ENCODE measurements around the gene HOXB6.

Gene HOXB6

DNA sequence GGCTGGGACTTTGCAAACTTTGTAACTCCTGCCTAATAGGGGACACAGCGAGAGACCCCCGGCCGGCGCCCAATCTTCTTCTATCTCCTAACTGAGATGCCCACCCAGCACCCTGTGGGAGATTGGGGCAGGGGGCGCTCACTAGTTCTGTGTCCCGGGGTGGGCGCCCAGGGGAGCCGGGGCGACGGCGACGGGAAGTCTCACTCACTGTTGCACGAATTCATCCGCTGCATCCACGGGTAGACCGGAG is 7.3 kb downstream of the HOXB6 start:
- Histone ChIP-seq H3K4me3 (ENCODE audit: control insufficient read depth in 1 of 7, extremely low read depth in 1 of 7, insufficient read depth in 4 of 7, low read depth in 2 of 7, low read length in 6 of 7) (peak overlapping the region; percentile 53 to 82 (median 71)), H3K36me3 (ENCODE audit: control insufficient read depth in 4 of 4, insufficient read depth in 4 of 4, low read length in 3 of 4) (peaks cover 0 to 3% (median 0%) of the 10 kb centered on the region in 4 experiments), H3K27ac (ENCODE audit: insufficient read depth in 1 of 2, low read depth in 1 of 2, low read length in 2 of 2, poor library complexity in 1 of 2, severe bottlenecking in 2 of 2) (no peak overlapping the region), H3K27me3 (replicated peaks in 2 of 5; ENCODE audit: control insufficient read depth in 4 of 5, insufficient read depth in 5 of 5, low read length in 4 of 5) (peaks cover 0 to 45% (median 21%) of the 10 kb centered on the region in 5 experiments), H3K9me3 (ENCODE audit: control extremely low read depth in 1 of 5, control insufficient read depth in 4 of 5, insufficient read depth in 2 of 5, low read depth in 1 of 5, low read length in 4 of 5) (no peaks in the 10 kb centered on the region), H3K4me1 (ENCODE audit: control extremely low read depth in 1 of 4, control insufficient read depth in 4 of 4, insufficient read depth in 4 of 4, low read length in 3 of 4) (peaks cover 2 to 65% (median 43%) of the 10 kb centered on the region in 4 experiments)
- ChIA-PET CTCF (interaction anchor here (1.7 kb wide), 1 partner anchor 9 kb away, joined by 5 read pairs; no protein-coding TSS in a partner anchor), POLR2A (interaction anchor here (2.2 kb wide), 1 partner anchor 10 kb away, joined by 7 read pairs; no protein-coding TSS in a partner anchor)
- no peak for DNase-seq
- WGBS (ENCODE audit: insufficient coverage), result 0% methylated on average over 12 of the region's 16 CpGs

DNA sequence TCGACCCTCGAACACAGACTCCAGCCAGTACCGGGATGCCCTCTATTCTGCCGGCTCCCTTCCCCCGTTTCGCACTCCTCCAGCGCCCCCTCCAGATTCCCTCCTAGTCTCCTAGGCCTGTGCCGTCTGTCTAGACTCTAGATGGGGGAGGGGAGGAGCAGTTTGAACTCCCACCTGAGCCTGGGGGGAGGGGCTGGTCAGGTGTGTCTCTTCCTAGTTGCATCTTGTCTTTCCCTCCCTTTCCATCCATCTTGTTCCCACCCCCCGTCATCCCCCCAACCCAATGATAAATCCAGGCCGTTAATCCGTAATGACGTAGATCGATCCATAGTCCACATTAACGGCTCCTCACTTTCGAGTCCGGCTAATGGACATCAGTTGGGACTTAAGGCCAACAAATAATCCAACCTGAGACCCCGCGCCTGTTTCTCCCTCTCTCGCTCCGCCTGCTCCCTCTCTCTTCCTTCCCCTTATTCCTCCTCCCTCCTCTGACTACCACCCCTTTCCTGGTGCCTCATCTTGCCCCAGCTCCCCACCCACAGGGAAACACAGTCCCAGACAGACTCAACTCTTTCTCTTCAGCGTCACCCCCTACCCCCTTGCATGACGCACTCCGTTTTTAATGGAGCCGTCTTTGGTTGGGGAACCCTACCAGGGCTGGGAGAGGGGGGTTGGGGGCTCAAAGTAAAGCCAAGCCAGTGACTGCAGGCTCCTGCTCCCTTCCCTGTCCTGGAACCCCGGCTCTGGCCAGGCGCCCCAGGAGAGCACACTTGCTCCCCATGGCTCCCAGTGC is 7.9 kb downstream of the HOXB6 start:
- 2% methylated on average over 15 of the region's 26 CpGs for WGBS (ENCODE audit: insufficient coverage)
- ChIA-PET POLR2A (interaction anchor here (1.2 to 2.2 kb wide), 2 partner anchors 9 to 17 kb away, joined by 3 to 7 read pairs; no protein-coding TSS in a partner anchor), CTCF (interaction anchor here (0.8 to 1.0 kb wide), 3 partner anchors 20 to 286 kb away, joined by 3 to 4 read pairs (median 3); no protein-coding TSS in a partner anchor)
- peak overlapping the region; percentile 53 to 82 (median 71) for H3K4me3 ChIP-seq (ENCODE audit: control insufficient read depth in 1 of 7, extremely low read depth in 1 of 7, insufficient read depth in 4 of 7, low read depth in 2 of 7, low read length in 6 of 7)
- H3K27me3 ChIP-seq (replicated peaks in 2 of 5; ENCODE audit: control insufficient read depth in 4 of 5, insufficient read depth in 5 of 5, low read length in 4 of 5), result peaks cover 0 to 43% (median 19%) of the 10 kb centered on the region in 5 experiments
- H3K36me3 ChIP-seq (ENCODE audit: control insufficient read depth in 4 of 4, insufficient read depth in 4 of 4, low read length in 3 of 4), result peaks cover 0 to 3% (median 0%) of the 10 kb centered on the region in 4 experiments
- H3K27ac ChIP-seq (ENCODE audit: insufficient read depth in 1 of 2, low read depth in 1 of 2, low read length in 2 of 2, poor library complexity in 1 of 2, severe bottlenecking in 2 of 2), result no peak overlapping the region
- no peaks in the 10 kb centered on the region for H3K9me3 ChIP-seq (ENCODE audit: control extremely low read depth in 1 of 5, control insufficient read depth in 4 of 5, insufficient read depth in 2 of 5, low read depth in 1 of 5, low read length in 4 of 5)
- peaks cover 2 to 65% (median 46%) of the 10 kb centered on the region in 4 experiments for H3K4me1 ChIP-seq (ENCODE audit: control extremely low read depth in 1 of 4, control insufficient read depth in 4 of 4, insufficient read depth in 4 of 4, low read length in 3 of 4)
- DNase-seq, result peak in 2 of 3 donors; percentile 58 to 67

GRCh38 chr17:48596000-48596734 is 8.6 kb downstream of the HOXB6 start:
- H3K4me1 ChIP-seq (ENCODE audit: control extremely low read depth in 1 of 4, control insufficient read depth in 4 of 4, insufficient read depth in 4 of 4, low read length in 3 of 4), result peaks cover 2 to 65% (median 46%) of the 10 kb centered on the region in 4 experiments
- peaks cover 0 to 44% (median 13%) of the 10 kb centered on the region in 5 experiments for H3K27me3 ChIP-seq (replicated peaks in 2 of 5; ENCODE audit: control insufficient read depth in 4 of 5, insufficient read depth in 5 of 5, low read length in 4 of 5)
- H3K27ac ChIP-seq (ENCODE audit: insufficient read depth in 1 of 2, low read depth in 1 of 2, low read length in 2 of 2, poor library complexity in 1 of 2, severe bottlenecking in 2 of 2), result no peak overlapping the region
- 12% methylated on average over 45 of the region's 54 CpGs for WGBS (ENCODE audit: insufficient coverage)
- POLR2A ChIA-PET, result interaction anchor here (1.2 to 2.2 kb wide), 2 partner anchors 8 to 18 kb away, joined by 3 to 7 read pairs; no protein-coding TSS in a partner anchor
- peaks cover 0 to 3% (median 0%) of the 10 kb centered on the region in 4 experiments for H3K36me3 ChIP-seq (ENCODE audit: control insufficient read depth in 4 of 4, insufficient read depth in 4 of 4, low read length in 3 of 4)
- peak in 2 of 3 donors; percentile 66 to 75 for DNase-seq
- no peaks in the 10 kb centered on the region for H3K9me3 ChIP-seq (ENCODE audit: control extremely low read depth in 1 of 5, control insufficient read depth in 4 of 5, insufficient read depth in 2 of 5, low read depth in 1 of 5, low read length in 4 of 5)
- CTCF ChIA-PET, result interaction anchor here (0.8 to 1.0 kb wide), 4 partner anchors 9 to 285 kb away, joined by 3 to 4 read pairs (median 3); no protein-coding TSS in a partner anchor
- H3K4me3 ChIP-seq (ENCODE audit: control insufficient read depth in 1 of 7, extremely low read depth in 1 of 7, insufficient read depth in 4 of 7, low read depth in 2 of 7, low read length in 6 of 7), result peak overlapping the region in 5 of 7 experiments; percentile 53 to 82 (median 78)

- Histone ChIP-seq H3K36me3 (ENCODE audit: control insufficient read depth in 4 of 4, insufficient read depth in 4 of 4, low read length in 3 of 4) (peaks cover 0 to 3% (median 0%) of the 10 kb centered on the region in 4 experiments), H3K27ac (ENCODE audit: insufficient read depth in 1 of 2, low read depth in 1 of 2, low read length in 2 of 2, poor library complexity in 1 of 2, severe bottlenecking in 2 of 2) (no peak overlapping the region), H3K27me3 (replicated peaks in 2 of 5; ENCODE audit: control insufficient read depth in 4 of 5, insufficient read depth in 5 of 5, low read length in 4 of 5) (peaks cover 0 to 40% (median 11%) of the 10 kb centered on the region in 5 experiments), H3K4me1 (ENCODE audit: control extremely low read depth in 1 of 4, control insufficient read depth in 4 of 4, insufficient read depth in 4 of 4, low read length in 3 of 4) (peaks cover 2 to 72% (median 50%) of the 10 kb centered on the region in 4 experiments), H3K4me3 (ENCODE audit: control insufficient read depth in 1 of 7, extremely low read depth in 1 of 7, insufficient read depth in 4 of 7, low read depth in 2 of 7, low read length in 6 of 7) (peak overlapping the region in 3 of 7 experiments; percentile 78 to 82 (median 80)), H3K9me3 (ENCODE audit: control extremely low read depth in 1 of 5, control insufficient read depth in 4 of 5, insufficient read depth in 2 of 5, low read depth in 1 of 5, low read length in 4 of 5) (no peaks in the 10 kb centered on the region)
- DNase-seq, result no peak
- 92% methylated on average over 14 of the region's 25 CpGs for WGBS (ENCODE audit: insufficient coverage)
- CTCF ChIA-PET, result interaction anchor here (0.6 to 4.3 kb wide), 6 partner anchors 8 to 260 kb away, joined by 3 to 31 read pairs (median 4); no protein-coding TSS in a partner anchor
- POLR2A ChIA-PET, result interaction anchor here (2.2 kb wide), 1 partner anchor 8 kb away, joined by 7 read pairs; no protein-coding TSS in a partner anchor
These were observed 9.3 kb downstream of the HOXB6 start for GRCh38 chr17:48595278-48595999.

DNA sequence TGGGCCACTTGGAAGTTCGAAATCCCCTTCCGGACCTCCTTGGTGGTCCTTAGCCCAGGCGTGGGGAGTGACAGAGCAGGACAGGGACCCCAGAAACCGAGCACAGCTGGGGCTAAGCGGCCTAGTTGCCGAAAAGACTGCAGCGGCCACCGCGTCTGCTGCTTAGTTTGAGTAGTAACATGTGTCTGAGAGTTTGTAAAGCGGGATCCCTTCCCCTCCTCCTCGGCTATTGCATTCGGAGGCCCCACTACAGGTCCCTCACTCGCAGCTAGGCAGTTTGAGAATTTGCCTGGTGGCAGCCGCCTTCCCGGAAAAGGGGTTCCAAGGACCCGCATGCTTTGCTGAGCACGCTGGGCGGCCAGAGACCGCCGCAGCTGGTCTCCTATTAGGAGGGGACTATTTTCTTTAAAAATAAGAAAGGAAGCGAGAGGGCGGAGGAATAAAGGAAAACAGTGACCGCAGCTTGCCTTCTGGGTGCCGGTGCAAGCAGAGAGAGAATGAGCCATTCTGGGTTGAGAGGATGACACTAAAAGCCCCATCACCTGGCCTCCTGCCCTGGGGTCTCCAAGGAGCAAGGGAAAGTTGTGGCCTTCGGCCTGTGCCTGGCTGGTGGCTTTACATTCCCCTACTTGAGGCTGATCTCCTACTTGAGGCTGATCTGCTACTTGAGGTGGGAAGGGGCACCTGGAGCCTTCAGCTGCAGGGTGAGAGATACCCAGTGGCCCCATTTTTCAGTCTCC is 10.1 kb downstream of the HOXB6 start:
- Histone ChIP-seq H3K9me3 (ENCODE audit: control extremely low read depth in 1 of 5, control insufficient read depth in 4 of 5, insufficient read depth in 2 of 5, low read depth in 1 of 5, low read length in 4 of 5) (no peaks in the 10 kb centered on the region), H3K27me3 (replicated peaks in 2 of 5; ENCODE audit: control insufficient read depth in 4 of 5, insufficient read depth in 5 of 5, low read length in 4 of 5) (peaks cover 0 to 38% (median 10%) of the 10 kb centered on the region in 5 experiments), H3K4me1 (ENCODE audit: control extremely low read depth in 1 of 4, control insufficient read depth in 4 of 4, insufficient read depth in 4 of 4, low read length in 3 of 4) (peaks cover 3 to 77% (median 56%) of the 10 kb centered on the region in 4 experiments), H3K36me3 (ENCODE audit: control insufficient read depth in 4 of 4, insufficient read depth in 4 of 4, low read length in 3 of 4) (peaks cover 0 to 3% (median 0%) of the 10 kb centered on the region in 4 experiments), H3K27ac (ENCODE audit: insufficient read depth in 1 of 2, low read depth in 1 of 2, low read length in 2 of 2, poor library complexity in 1 of 2, severe bottlenecking in 2 of 2) (no peak overlapping the region), H3K4me3 (ENCODE audit: control insufficient read depth in 1 of 7, extremely low read depth in 1 of 7, insufficient read depth in 4 of 7, low read depth in 2 of 7, low read length in 6 of 7) (peak overlapping the region in 3 of 7 experiments; percentile 43 to 97 (median 90))
- ChIA-PET POLR2A (no interaction called here), CTCF (interaction anchor here (0.6 to 4.3 kb wide), 7 partner anchors 18 to 260 kb away, joined by 3 to 31 read pairs (median 4); no protein-coding TSS in a partner anchor)
- WGBS (ENCODE audit: insufficient coverage), result 75% methylated on average over 19 of the region's 25 CpGs
- DNase-seq, result no peak

Measured in common myeloid progenitor, CD34-positive (primary cell).